GM18520 (cell line): ENCODE results near the gene CYP2C8.
"Not testable (repeated sequence)": the region's sequence is repeated elsewhere in the genome, so short reads cannot be mapped to it uniquely, and the experiment has no call there.

Experiments used
- ATAC-seq: cut with Tn5 transposase; IDR thresholded peaks from one replicate; pipeline ENCODE4 v1.9.1; 2021; ENCODE audit not compliant: unreplicated experiment

CYP2C8 gene

DNA sequence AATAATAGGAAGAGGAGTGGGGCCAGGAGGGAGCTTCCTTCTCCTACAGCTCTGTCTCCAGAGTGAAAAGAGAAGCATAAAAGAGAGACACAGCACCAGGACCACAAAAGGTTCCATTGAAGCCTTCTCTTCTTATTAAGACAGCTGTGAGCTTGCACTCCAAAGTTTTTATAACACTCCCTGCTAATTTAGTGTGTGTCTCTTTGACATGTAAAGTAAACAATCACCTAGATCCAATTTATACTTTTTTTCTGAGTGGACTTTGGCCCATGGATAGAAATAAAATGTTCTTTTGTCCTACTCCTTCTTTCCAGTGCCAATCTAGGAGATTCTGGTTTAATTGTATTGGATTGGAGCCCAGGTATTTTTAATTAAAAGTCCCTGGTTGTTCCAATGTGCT is at the start of gene CYP2C8:
Gene CYP2C8, minus strand, starts transcription at position 212 of the 400 bp plus-strand sequence. Its CDS starts 95 bp downstream, at position 117.
- no peak for ATAC-seq

GRCh38 chr10:95116869-95117269 is 47.6 kb upstream of the CYP2C8 start:
- ATAC-seq = no peak

DNA sequence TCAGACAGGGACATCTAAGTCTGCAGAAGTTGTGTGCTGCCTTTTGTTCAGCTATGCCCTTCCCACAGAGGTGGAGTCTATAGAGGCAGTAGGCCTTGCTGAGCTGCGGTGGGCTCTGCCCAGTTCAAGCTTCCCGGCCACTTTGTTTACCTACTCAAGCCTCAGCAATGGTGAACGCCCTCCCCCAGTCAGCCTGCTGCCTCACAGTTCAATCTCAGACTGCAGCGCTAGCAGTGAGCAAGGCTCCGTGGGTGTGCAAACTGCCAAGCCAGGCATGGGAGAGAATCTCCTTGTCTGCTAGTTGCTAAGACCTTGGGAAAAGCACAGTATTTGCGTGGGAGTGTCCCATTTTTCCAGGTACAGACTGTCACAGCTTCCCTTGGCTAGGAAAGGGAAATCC is 41.5 kb upstream of the CYP2C8 start:
- ATAC-seq = not testable (repeated sequence)

GRCh38 chr10:95097805-95098204 is 28.5 kb upstream of the CYP2C8 start:
- ATAC-seq = no peak

- ATAC-seq = no peak
Measured at GRCh38 chr10:95096143-95096542, 26.8 kb upstream of the CYP2C8 start.

- not testable (repeated sequence) for ATAC-seq
Measured at GRCh38 chr10:95079626-95080025, 10.3 kb upstream of the CYP2C8 start.

GRCh38 chr10:95077556-95077955 is 8.3 kb upstream of the CYP2C8 start:
- ATAC-seq = no peak

DNA sequence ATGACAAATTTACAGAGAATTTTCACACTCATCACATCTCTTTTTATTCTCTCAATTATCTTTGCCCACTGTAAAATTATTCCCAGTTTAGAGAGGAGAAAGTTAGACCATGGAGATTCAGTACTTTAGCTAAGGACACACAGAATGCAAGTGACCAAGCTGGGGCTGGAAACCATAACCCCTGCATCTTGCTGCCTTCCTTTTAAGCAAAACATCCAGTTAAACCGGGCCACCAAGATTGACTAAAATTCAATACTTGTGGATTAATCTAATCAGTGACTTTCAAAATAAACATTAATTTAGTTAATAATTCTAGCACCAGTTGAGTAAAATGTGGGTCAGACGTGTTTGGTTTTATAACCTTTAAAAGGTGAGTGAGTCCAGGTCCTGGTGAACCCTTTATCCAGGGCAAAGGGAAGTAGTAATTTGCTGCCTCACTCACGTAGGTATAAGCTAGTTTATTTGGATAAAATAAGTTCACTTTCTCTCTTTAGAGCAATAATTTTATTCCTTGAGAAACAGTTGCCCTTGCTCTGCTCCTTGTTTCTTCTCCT is 1.9 kb upstream of the CYP2C8 start:
- ATAC-seq = no peak

- not testable (repeated sequence) for ATAC-seq
Measured at GRCh38 chr10:95064125-95064524, 5.2 kb downstream of the CYP2C8 start.

DNA sequence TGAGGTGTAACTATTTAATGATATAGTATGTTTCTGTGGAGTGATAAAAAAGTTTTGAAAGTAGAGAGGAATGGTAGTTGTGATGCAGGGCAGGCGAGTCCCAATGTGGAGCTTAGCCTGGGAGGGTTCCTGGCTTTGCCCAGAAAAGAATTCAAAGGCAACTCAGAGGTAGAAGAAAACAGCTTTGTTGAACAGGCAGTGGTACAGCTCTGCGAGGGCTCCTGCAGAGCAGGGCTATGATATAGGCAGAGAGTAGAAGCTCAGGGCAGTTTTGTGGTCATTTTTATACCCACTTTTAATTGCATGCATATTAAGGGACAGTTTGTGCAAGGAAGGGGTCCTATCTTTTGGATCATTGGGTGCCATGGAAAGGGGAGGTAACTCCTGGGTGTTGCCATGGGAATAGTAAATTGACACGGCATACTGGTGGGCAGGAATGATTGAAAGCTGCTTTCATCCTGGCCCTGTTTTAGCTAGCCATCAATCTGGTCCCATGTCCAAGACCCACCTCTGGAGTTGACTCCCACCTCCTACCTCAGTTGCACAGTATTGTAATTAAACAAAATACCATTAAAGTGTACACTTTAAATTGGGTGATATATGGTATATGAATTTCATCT is 12.4 kb downstream of the CYP2C8 start:
- ATAC-seq = no peak

DNA sequence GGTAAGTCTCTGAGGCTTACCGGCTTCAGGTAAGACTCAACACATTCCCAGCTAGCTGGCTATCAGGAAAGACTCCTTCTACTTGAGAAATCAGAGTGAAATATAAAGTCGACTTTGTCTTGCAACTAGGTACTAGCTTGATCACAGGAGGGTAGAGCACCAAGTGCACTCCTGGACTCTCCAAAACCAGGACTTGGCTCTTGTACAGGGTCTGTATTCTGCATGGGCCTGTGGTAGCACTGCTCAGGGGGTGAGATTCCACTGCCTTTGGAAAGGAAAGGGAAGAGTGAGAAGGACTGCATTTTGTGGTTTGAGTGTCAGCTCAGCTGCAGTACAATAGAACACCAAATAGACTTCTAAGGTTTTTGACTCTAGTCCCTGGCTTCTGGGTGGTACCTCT is 19.4 kb downstream of the CYP2C8 start:
- no peak for ATAC-seq

DNA sequence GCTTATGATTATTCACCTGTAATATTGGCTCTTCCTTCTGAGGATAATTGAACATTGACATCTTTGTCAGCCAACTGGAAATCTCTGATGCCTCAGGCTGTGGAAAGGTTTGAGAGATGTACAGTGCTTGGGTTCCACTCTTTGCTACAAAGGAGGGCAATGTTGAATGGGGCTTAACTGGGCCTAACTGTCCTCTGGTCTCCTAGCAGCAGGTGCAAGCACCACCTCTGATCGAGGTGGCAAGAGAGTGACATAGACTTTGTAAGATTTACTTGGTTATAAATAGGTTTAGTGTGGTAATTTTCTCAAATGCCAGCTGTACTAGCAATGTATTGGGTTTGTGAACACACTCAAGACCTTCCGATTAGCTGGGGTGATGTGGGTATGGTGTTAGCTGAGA is 21.1 kb downstream of the CYP2C8 start:
- no peak for ATAC-seq

DNA sequence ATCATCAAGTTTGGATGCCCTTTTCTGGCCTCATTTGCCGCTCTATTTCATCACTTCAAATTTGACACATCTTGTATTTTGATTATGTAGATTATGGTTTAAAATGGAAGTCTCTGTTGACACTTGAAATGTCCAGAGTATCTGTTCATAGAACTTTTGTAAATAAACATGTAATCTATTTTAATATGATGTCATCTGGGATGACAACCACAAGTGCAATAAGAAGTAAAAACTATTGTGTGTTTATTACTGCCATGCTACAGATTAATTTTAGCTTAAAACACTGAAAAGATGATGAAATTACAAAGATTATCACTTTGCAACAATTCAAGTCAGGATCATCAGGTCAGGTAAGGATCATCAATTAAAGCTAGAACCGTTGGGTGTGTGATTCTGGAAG is 30.0 kb downstream of the CYP2C8 start:
- no peak for ATAC-seq

- ATAC-seq = no peak
Measured at GRCh38 chr10:95035332-95036295, 33.7 kb downstream of the CYP2C8 start.

- ATAC-seq = no peak
Measured at GRCh38 chr10:95034401-95034800, 34.9 kb downstream of the CYP2C8 start.

GRCh38 chr10:95031656-95032055 is 37.6 kb downstream of the CYP2C8 start:
- ATAC-seq = no peak

GRCh38 chr10:95026461-95026860 is 42.8 kb downstream of the CYP2C8 start:
- no peak for ATAC-seq

DNA sequence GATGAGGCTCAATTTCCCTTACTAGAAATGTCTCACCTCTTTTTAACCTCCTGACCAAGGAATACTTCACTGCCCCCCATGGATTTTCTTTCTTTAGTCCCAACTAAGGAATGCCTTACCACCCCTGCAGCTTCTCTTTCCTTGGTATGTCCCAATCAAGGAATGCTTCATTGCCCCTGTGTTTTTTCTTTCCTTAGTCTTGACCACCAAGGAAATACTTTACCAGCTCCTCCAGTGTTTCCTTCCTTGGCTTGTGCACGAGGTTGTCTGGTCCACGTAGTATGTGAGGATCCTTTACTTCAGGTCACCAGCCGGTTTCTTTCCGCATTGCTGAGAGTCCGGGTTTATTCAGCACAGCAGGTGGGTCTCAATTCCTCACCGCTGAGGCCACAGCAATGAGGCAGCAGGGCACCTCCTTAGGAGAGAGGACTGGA is 71.5 kb downstream of the CYP2C8 start:
- ATAC-seq = no peak

DNA sequence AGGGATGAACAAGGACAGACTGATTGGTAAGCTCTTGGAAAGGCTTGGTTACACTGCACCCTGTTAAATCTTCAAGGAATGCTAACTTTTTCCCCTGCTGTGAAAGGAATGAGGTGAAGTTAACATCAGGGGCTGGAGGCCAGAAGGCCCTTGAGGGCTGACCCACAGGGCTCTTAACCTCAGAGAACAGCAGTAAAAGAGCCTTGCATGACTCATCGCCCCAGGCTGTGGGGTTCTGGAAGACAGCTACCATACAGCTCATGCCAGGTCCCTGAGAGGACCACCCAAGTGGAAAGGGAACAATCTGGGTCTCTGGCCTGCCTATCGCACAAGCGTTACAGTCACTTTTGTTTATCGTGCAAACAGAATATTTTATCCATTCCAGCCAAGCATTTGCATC is 76.5 kb downstream of the CYP2C8 start:
- ATAC-seq = no peak

- ATAC-seq = no peak
Measured at GRCh38 chr10:94991243-94991888, 77.9 kb downstream of the CYP2C8 start.

DNA sequence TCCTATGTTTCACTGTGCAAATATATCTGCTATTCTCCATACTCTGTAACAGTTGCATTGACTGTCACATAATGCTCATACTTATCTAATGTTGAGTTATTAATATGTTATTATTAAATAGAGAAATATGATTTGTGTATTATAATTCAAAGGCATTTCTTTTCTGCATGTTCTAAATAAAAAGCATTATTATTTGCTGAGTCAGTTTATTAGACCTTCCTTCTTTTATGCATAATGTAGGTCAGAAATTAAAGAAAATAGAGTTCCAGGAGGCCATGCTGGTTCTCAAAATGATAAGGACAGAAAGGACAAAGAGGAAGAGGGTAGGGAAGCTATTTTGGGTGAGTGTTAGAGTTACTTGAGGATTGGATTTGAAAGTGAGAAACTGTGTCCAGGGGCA is 80.1 kb downstream of the CYP2C8 start:
- ATAC-seq = no peak
